ENCODE data around the gene C1orf159. TPM values are rescaled to one million over a fixed set of nuclear protein-coding genes. Genes with fewer than 3 reads are reported as not detected.

C1orf159 gene
- total and polyA plus RNA-seq, 2 experiments from 2014 or later, result 11.4 to 13.1 TPM

- H3K9me3 ChIP-seq (ENCODE audit: low read depth), result no peaks in the 10 kb centered on the region
- no peak overlapping the region for H3K9ac ChIP-seq
- no peaks in the 10 kb centered on the region for H3K79me2 ChIP-seq (ENCODE audit: insufficient read depth)
- H3F3A ChIP-seq (ENCODE audit: insufficient read depth), result no peaks in the 10 kb centered on the region
- in situ Hi-C loops (cut with MboI), result no loop called here
- H3K4me3 ChIP-seq, result no peak overlapping the region
- H3K4me2 ChIP-seq (ENCODE audit: unreplicated experiment), result no peak overlapping the region
- H3K4me1 ChIP-seq (ENCODE audit: insufficient read depth), result no peaks in the 10 kb centered on the region
- TF ChIP-seq EZH2phosphoT487 (IDR thresholded peaks at IDR 0.05; ENCODE audit: insufficient read depth, low read depth) (no peak), EZH2 (IDR thresholded peaks at IDR 0.05; ENCODE audit: insufficient read depth, poor library complexity, severe bottlenecking) (no peak)
- H3K36me3 ChIP-seq (ENCODE audit: low read depth), result no peaks in the 10 kb centered on the region
- no peaks in the 10 kb centered on the region for H3K27me3 ChIP-seq (replicated peaks; ENCODE audit: insufficient read depth)
- DNase-seq, result no peak
- H4K20me1 ChIP-seq (ENCODE audit: insufficient read depth), result no peaks in the 10 kb centered on the region
- H3K27ac ChIP-seq, result no peak overlapping the region
- no peak overlapping the region for H2AFZ ChIP-seq
- H3K9me2 ChIP-seq (ENCODE audit: insufficient read depth), result no peaks in the 10 kb centered on the region
- 78 to 82% methylated on average over 26 to 52 of the region's 56 CpGs for WGBS, 2 experiments (ENCODE audit: low coverage in 1 of 2, low lambda C conversion rate in 2 of 2, missing lambda C conversion rate in 2 of 2)
These were observed 44.2 kb downstream of the C1orf159 start for GRCh38 chr1:1071486-1072298.

GRCh38 chr1:1069711-1070676 lies 45.9 kb downstream of the C1orf159 start:
- Histone ChIP-seq H3K79me2 (ENCODE audit: insufficient read depth) (no peaks in the 10 kb centered on the region), H4K20me1 (ENCODE audit: insufficient read depth) (no peaks in the 10 kb centered on the region), H3K4me3 (no peak overlapping the region), H3K4me2 (ENCODE audit: unreplicated experiment) (no peak overlapping the region), H3K27me3 (replicated peaks; ENCODE audit: insufficient read depth) (no peaks in the 10 kb centered on the region), H3K36me3 (ENCODE audit: low read depth) (no peaks in the 10 kb centered on the region), H3K4me1 (ENCODE audit: insufficient read depth) (no peaks in the 10 kb centered on the region), H3K9me2 (ENCODE audit: insufficient read depth) (no peaks in the 10 kb centered on the region), H3K9me3 (ENCODE audit: low read depth) (no peaks in the 10 kb centered on the region), H3K9ac (no peak overlapping the region), H3K27ac (no peak overlapping the region), H3F3A (ENCODE audit: insufficient read depth) (no peaks in the 10 kb centered on the region), H2AFZ (peak overlapping the region; percentile 63; the same call in 1 of the 2 replicates)
- DNase-seq, result peak; percentile 66
- TF ChIP-seq EZH2 (IDR thresholded peaks at IDR 0.05; ENCODE audit: insufficient read depth, poor library complexity, severe bottlenecking) (no peak), EZH2phosphoT487 (IDR thresholded peaks at IDR 0.05; ENCODE audit: insufficient read depth, low read depth) (no peak)
- in situ Hi-C loops (cut with MboI), result no loop called here
- WGBS, 2 experiments (ENCODE audit: low coverage in 1 of 2, low lambda C conversion rate in 2 of 2, missing lambda C conversion rate in 2 of 2), result 55 to 59% methylated on average over 37 to 39 of the region's 40 CpGs

DNA sequence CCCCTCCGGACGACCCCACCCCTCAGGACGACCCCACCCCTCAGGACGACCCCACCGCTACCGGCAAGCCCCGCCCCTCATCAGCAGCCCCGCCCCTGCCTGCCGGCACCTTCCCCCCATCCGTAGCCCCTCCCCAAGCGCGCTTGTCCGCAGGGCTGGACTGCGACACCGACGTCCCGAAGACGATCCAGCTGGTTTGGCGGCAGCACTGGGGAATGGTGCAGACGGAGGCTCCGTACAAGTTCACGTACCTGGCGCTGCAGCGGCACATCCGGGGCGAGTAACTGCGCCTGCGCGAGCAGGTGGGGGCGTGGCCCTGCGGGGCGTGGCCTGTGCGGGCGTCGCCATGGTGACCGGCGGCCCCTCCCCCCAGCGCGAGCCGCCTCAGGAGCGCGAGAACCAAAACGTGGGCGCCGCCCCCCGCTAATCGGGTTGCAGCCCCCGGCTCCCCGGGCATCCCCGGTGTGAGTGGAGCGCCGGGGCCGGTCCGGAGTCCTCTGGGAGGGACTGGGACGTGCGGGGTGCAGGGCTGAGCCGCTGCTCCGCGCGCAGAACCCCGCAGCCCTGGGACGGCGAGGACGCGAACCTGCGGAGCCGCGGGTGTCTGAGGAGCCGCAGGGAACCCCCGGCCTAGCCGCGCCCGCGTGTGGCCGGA lies 46.7 kb downstream of the C1orf159 start:
- Histone ChIP-seq H3K4me1 (ENCODE audit: insufficient read depth) (no peaks in the 10 kb centered on the region), H3K9me2 (ENCODE audit: insufficient read depth) (no peaks in the 10 kb centered on the region), H3K79me2 (ENCODE audit: insufficient read depth) (no peaks in the 10 kb centered on the region), H3K27ac (no peak overlapping the region), H3K27me3 (replicated peaks; ENCODE audit: insufficient read depth) (no peaks in the 10 kb centered on the region), H3K36me3 (ENCODE audit: low read depth) (no peaks in the 10 kb centered on the region), H3F3A (ENCODE audit: insufficient read depth) (no peaks in the 10 kb centered on the region), H4K20me1 (ENCODE audit: insufficient read depth) (no peaks in the 10 kb centered on the region), H2AFZ (peak overlapping the region; percentile 63), H3K4me2 (ENCODE audit: unreplicated experiment) (no peak overlapping the region), H3K4me3 (peak overlapping the region; percentile 66), H3K9ac (no peak overlapping the region), H3K9me3 (ENCODE audit: low read depth) (no peaks in the 10 kb centered on the region)
- DNase-seq, result peak; percentile 60
- 4 to 8% methylated on average over 35 to 51 of the region's 75 CpGs for WGBS, 2 experiments (ENCODE audit: low coverage in 1 of 2, low lambda C conversion rate in 2 of 2, missing lambda C conversion rate in 2 of 2)
- no peak for TF ChIP-seq EZH2 (IDR thresholded peaks at IDR 0.05; ENCODE audit: insufficient read depth, poor library complexity, severe bottlenecking)
- no peak for TF ChIP-seq EZH2phosphoT487 (IDR thresholded peaks at IDR 0.05; ENCODE audit: insufficient read depth, low read depth)
- in situ Hi-C loops (cut with MboI), result no loop called here

- no peaks in the 10 kb centered on the region for H3K9me2 ChIP-seq (ENCODE audit: insufficient read depth)
- H3K79me2 ChIP-seq (ENCODE audit: insufficient read depth), result no peaks in the 10 kb centered on the region
- H3K36me3 ChIP-seq (ENCODE audit: low read depth), result no peaks in the 10 kb centered on the region
- no peak overlapping the region for H3K9ac ChIP-seq
- 7 to 8% methylated on average over 25 to 49 of the region's 55 CpGs for WGBS, 2 experiments (ENCODE audit: low coverage in 1 of 2, low lambda C conversion rate in 2 of 2, missing lambda C conversion rate in 2 of 2)
- no peak overlapping the region for H3K4me3 ChIP-seq
- no peak for DNase-seq
- no peaks in the 10 kb centered on the region for H3F3A ChIP-seq (ENCODE audit: insufficient read depth)
- no peaks in the 10 kb centered on the region for H3K27me3 ChIP-seq (replicated peaks; ENCODE audit: insufficient read depth)
- no peak for TF ChIP-seq EZH2 (IDR thresholded peaks at IDR 0.05; ENCODE audit: insufficient read depth, poor library complexity, severe bottlenecking)
- no peak for TF ChIP-seq EZH2phosphoT487 (IDR thresholded peaks at IDR 0.05; ENCODE audit: insufficient read depth, low read depth)
- no peaks in the 10 kb centered on the region for H4K20me1 ChIP-seq (ENCODE audit: insufficient read depth)
- H2AFZ ChIP-seq, result no peak overlapping the region
- no peaks in the 10 kb centered on the region for H3K9me3 ChIP-seq (ENCODE audit: low read depth)
- H3K4me1 ChIP-seq (ENCODE audit: insufficient read depth), result no peaks in the 10 kb centered on the region
- H3K4me2 ChIP-seq (ENCODE audit: unreplicated experiment), result no peak overlapping the region
- no peak overlapping the region for H3K27ac ChIP-seq
- in situ Hi-C loops (cut with MboI), result no loop called here
These were observed 47.3 kb downstream of the C1orf159 start for GRCh38 chr1:1068517-1069055.
